ENCODE results near the gene SCN2B.

Gene SCN2B, protein sequence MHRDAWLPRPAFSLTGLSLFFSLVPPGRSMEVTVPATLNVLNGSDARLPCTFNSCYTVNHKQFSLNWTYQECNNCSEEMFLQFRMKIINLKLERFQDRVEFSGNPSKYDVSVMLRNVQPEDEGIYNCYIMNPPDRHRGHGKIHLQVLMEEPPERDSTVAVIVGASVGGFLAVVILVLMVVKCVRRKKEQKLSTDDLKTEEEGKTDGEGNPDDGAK

GRCh38 chr11:118175993-118176777, at the start of gene SCN2B:
SCN2B (minus strand) TSS chr11:118176639; CDS start chr11:118176431, 208 bp downstream.
- FAIRE-seq, result no peak

- FAIRE-seq, result no peak
Measured at GRCh38 chr11:118224511-118225188, 48.2 kb upstream of the SCN2B start, which contains the start of gene JAML. JAML (minus strand) TSS chr11:118225011; CDS start chr11:118214866, 10,145 bp downstream.

DNA sequence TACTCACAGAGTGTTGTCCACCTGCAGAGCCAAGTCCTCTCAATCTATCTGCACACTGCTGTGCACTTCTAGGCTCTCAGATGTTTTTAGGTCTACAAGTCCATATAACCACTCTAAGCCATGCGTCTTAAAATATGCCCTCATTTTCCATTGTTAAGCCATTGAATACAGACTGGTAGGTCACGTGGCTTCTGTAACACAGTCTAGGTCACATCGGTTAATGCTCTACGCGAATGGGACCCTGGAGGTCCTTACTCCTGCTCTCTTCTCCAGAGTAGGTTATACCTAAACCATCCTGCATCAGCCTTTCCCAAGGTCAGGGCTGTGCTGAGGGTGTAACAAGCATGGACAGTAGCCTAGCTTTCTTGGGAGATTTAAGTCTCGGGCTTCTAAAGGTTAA, 47.6 kb upstream of the SCN2B start:
- FAIRE-seq, result no peak

DNA sequence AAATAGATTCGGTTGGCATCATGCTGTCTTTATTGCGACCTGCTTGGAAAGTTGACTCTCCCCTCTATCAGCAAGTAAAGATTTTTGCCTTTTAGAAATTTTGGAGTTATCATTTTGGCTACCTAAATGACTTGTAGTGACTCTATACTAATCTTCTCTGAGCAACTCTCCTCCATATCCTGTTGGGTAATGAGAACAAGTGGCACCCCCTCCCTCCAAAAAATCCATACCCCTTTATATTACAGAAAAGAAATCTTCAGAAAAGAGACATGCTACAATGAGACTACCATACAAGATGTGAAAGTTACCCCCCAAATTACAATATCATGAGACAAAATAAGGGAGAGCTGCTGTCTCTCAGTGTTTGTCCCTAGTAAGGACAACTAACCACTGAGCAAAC, 47.1 kb upstream of the SCN2B start:
- no peak for FAIRE-seq

- no peak for FAIRE-seq
Measured at GRCh38 chr11:118222437-118222836, 46.0 kb upstream of the SCN2B start.

DNA sequence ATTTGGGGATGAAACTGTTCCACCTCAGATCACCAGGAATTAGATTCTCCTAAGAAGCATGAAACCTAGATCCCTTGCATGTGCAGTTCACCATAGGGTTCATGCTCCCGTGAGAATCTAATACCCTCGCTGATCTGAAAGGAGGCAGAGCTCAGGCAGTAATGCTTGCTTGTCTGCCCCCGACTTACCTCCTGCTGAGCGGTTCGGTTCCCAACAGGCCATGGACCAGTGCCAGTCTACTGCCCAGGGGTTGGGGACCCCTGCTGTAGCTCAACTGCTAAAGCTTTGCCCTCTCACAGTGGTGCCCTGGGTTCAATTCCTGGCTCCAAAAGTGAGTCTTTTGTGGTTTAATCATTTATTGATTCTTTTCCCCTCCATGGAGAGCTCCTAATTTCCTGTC, 45.0 kb upstream of the SCN2B start:
- no peak for FAIRE-seq

DNA sequence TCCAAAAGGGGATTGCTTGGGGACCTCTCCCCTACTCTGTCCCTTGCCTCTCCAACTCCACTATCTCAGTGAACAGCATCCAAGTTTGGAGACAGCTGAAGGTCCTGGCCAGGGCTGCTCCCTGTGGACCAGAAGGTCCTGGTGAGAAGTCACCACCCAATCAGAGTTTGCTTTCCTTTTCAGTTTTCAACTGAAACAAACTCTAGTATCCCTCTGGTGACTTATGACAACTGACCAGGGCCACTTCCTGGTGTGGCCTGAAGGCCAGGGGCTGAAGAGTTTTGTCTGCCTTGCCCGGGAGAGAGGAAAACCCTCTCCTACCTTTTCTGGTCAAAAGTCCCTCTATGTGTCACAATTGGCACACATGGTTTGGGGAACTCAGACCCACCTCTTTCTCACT, 43.3 kb upstream of the SCN2B start:
- FAIRE-seq, result no peak

DNA sequence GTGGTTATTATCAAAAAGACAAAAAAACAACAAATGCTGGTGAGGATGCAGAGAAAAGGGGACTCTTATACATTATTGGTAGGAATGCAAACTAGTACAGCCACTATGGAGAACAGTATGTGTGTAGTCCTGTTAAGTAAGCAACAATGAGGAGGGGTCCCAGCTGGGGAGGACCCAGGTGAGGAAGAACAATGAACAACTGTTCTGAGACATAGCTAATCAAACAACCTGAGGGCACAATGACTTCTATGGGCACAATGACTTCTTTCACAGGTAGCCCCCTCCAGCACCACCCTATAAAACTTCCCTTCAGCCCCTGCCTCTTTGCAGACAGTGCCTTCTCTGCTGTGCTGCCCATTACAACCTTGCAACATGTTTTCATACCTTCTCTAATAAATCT, 42.8 kb upstream of the SCN2B start:
- FAIRE-seq, result no peak

DNA sequence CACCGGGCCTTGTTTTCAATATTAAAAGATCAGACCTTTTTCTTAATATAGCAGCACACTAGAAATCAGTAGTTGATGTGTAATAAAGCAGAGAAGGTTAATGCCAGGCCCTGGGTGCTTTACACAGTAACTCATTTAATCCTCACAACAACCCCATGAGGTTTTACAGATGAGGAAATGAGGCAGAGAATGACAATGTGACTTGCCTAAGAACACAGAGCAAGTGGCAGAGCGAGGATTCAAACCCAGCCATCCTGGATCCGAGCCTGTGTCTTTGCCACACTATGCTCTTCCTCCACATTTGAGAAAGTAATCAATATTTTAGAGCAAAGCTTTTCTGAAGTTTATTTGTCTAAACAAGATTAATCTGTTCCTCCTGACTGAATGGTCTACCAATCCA, 41.1 kb upstream of the SCN2B start:
- no peak for FAIRE-seq

DNA sequence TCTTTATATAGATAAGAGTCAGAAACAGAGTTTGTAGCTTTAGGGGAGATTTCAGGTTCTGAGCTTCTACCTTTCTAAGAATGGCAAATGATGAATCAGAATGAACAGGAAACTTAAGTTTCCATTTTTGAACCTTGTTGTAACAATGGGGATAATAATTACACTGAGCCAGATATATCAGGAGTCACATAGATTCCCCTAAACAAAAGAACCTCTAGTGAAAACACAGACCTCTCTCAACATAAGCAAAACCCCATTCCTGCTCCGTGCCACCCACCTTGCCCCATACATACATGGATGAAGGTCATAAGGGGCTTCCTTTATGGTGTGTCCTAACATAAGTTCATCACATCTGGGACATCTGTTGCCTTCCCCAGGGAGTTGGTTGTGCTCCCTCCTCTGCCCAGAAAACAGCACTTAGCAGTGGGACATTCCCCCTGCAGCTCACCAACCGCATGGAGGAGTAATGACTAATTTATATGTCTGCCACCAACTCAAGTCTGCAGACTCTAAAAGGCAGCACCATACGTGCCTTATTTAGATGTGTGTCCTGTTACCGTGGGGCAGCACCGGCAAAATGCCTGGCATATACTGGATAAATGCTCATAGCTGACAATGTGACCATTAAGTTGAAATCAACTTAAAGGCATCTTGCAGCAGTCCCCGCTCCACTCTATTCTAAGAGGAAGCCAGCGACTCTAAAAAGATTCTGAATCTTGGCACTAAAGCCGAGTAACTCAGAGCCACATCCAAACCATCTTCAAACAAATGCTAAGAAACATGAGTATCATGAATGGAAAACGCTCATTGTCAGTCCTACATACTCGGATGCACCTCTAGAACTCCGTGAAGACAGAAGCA, 40.4 kb upstream of the SCN2B start:
- FAIRE-seq, result no peak

- no peak for FAIRE-seq
Measured at GRCh38 chr11:118215765-118216164, 39.3 kb upstream of the SCN2B start.

GRCh38 chr11:118215262-118215661, 38.8 kb upstream of the SCN2B start:
- no peak for FAIRE-seq

DNA sequence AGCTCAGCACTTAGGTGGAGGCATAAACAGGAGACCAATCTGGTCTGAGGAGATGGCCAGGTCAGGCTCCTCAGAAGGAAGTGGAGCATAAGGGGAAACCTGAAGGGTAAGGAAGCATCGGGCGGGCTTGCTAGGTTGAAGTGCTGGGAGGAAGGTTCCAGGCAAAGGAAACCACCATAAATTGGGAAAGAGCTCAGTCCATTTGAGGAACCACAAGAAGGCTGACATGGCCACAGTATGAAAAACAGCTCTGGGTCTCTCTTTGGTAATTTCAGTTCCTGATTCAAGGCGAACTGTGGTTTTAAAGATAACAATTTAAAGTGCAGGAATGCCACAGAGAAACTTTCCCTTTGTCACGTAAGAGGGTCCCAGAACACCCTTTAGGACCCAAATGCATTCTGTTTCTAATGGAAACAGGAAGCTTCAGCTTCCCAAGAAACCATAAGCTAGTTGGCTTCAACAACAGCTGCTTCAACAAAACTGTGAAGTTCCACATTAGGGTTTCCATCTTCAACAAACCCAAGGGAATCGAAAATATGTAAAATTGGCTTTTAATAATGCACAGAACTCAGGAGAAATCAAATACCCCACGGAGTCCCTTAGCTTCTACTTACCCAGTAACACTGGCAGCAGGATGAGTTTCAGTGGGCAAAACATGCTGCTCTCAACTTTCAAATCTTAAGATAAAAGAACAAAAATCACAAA, 37.9 kb upstream of the SCN2B start:
- no peak for FAIRE-seq

GRCh38 chr11:118213781-118214180, 37.3 kb upstream of the SCN2B start:
- no peak for FAIRE-seq

- no peak for FAIRE-seq
Measured at GRCh38 chr11:118213201-118213600, 36.8 kb upstream of the SCN2B start.

DNA sequence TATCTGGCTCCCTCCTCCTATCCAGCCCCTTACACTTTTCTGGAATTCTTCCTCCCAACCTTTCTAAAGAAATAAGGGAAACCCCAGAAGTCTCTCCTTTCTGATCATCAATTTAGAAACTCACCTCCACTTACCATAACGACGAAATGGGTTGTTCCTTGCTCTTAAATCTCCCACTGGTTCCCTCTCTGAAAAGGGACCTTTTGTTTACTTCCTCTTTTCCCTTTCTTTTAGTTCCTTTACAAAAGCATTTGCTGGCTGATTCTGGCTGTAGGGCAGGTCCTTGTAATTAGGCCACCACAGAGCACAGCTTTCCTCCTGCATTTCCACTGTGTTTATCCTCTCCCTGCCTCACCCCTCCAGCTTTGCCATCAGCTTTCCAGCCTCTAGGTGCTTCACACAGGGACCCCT, 36.3 kb upstream of the SCN2B start:
- no peak for FAIRE-seq

- FAIRE-seq, result no peak
Measured at GRCh38 chr11:118212131-118212725, 35.8 kb upstream of the SCN2B start.

- FAIRE-seq, result no peak
Measured at GRCh38 chr11:118211006-118211405, 34.6 kb upstream of the SCN2B start.

DNA sequence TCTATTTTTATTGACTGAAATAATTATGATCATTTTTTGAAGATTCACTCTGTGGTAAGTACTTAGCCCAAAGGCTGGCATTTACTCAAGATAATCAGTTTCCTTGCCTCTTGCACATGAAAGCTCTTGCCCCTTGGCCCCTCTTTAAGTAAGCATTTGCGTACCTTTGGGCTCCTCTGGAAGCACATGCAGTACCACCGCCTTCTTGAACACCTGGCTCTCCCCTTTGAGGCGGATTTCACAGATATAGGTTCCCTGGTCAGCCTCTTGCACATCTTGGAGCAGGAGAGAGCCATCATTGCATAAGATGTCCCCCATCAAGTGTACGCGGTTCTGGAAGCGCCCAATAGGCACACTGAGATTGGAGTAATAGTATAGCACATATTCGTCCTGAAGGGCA, 33.9 kb upstream of the SCN2B start:
- no peak for FAIRE-seq

DNA sequence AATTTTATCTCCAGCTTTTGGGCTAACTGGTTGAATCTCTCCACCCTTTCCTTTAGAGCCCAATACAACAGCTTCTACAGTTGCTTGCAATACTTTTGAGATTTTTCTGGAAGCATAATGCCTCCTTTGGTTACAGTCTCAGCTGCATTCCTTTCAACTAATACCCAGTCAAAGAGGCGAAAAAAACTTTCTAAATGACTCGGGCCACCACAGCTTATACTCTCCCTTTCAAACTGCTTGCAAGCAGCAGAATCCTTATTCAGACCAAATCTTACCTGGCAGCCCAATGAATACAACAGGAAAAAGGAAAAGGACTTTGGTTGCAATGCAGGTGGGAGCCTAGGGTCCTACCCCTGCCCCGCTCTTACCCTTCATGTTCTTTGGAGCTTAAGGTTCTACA, 32.6 kb upstream of the SCN2B start:
- no peak for FAIRE-seq

DNA sequence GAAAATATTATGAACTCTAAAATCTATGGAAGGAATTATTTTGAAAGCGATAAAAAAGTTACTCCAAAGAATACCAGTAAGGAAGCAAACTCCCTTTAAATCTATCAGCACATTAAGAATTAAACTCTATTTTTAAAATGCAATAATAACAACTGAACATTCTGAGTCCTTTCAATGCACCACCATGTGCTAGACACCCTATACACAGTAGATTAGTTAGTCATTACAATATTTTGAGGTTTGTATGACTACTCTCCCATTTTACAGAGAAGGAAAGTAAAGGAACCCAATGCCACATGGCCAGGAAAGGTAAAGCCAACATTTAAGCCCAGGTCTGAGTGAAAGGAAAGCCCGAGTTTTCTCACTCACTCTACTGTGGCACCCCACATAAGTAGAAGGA, 30.6 kb upstream of the SCN2B start:
- no peak for FAIRE-seq
